CD4-positive, alpha-beta T cell (primary cell): ENCODE data around the gene PRKACA. TPM values are rescaled to one million over a fixed set of nuclear protein-coding genes. Genes with fewer than 3 reads are reported as not detected.
"Not testable (repeated sequence)": the region's sequence is repeated elsewhere in the genome, so short reads cannot be mapped to it uniquely, and the experiment has no call there.

Experiments used
- ATAC-seq: fragments of 200-7000 bp; cut with Tn5 transposase; one replicate; pipeline ENCODE4 v1.10.0; 2022; ENCODE audit warnings: mild to moderate bottlenecking; ENCODE audit not compliant: poor library complexity
- CTCF ChIA-PET: fragments of 350-600 bp; sonication (Branson Sonifier 250); formaldehyde crosslinking; loops from one replicate; lab custom pipeline; 2021; ENCODE audit warnings: antibody characterized with exemption, inconsistent platforms; lab: Charles Lee
- POLR2A ChIA-PET: fragments of 350-600 bp; sonication (Branson Sonifier 250); formaldehyde crosslinking; loops from one replicate; lab custom pipeline; 2021; ENCODE audit warnings: antibody characterized with exemption, inconsistent platforms; lab: Charles Lee
- DNase-seq, 14 experiments: peaks; one replicate each; pipeline ENCODE4 v3.0.0-alpha.2; 2013 to 2020; ENCODE audit warnings: mixed read lengths in 2 of 14
- H3K27ac ChIP-seq, 2 donors: one replicate each; pipeline versions ENCODE4 v1.5.1 to v1.7.0; 2013; ENCODE audit warnings: low read length in 2 of 2, low read depth in 1 of 2, mild to moderate bottlenecking in 1 of 2
- H3K27me3 ChIP-seq, 2 experiments: 1 replicate in 1 of 2; 2 replicates in 1 of 2; pipeline versions ENCODE4 v1.6.1 to v1.7.0; 2013; ENCODE audit warnings: low read length in 2 of 2, control low read depth in 1 of 2, mild to moderate bottlenecking in 1 of 2, moderate library complexity in 1 of 2; ENCODE audit not compliant: insufficient read depth in 2 of 2, control insufficient read depth in 1 of 2
- H3K36me3 ChIP-seq: one replicate; pipeline ENCODE4 v1.6.1; 2013; ENCODE audit warnings: low read length, control low read depth; ENCODE audit not compliant: insufficient read depth
- H3K4me1 ChIP-seq: one replicate; pipeline ENCODE4 v1.6.1; 2013; ENCODE audit warnings: low read length, control low read depth; ENCODE audit not compliant: insufficient read depth
- H3K4me3 ChIP-seq: one replicate; pipeline ENCODE4 v1.5.1; 2013; ENCODE audit warnings: mild to moderate bottlenecking, low read length, moderate library complexity
- H3K9me3 ChIP-seq, 2 experiments: 1 replicate in 1 of 2; 2 replicates in 1 of 2; pipeline versions ENCODE4 v1.6.1 to v1.7.0; 2013; ENCODE audit warnings: low read length in 2 of 2, mild to moderate bottlenecking in 2 of 2, control low read depth in 1 of 2, moderate library complexity in 1 of 2; ENCODE audit not compliant: control insufficient read depth in 1 of 2, insufficient read depth in 1 of 2
- H3K27ac Mint-ChIP-seq: one replicate; pipeline ENCODE4 v1.8.0; 2020; ENCODE audit warnings: mixed read lengths
- H3K27me3 Mint-ChIP-seq: one replicate; pipeline ENCODE4 v1.8.0; 2021; ENCODE audit warnings: mixed read lengths
- H3K36me3 Mint-ChIP-seq: one replicate; pipeline ENCODE4 v1.8.0; 2021; ENCODE audit warnings: low read depth, mixed read lengths
- H3K4me1 Mint-ChIP-seq: one replicate; pipeline ENCODE4 v1.8.0; 2021; ENCODE audit warnings: low read depth, mixed read lengths
- H3K4me3 Mint-ChIP-seq: one replicate; pipeline ENCODE4 v1.8.0; 2020; ENCODE audit warnings: mild to moderate bottlenecking, mixed read lengths
- H3K9me3 Mint-ChIP-seq: one replicate; pipeline ENCODE4 v1.8.0; 2020; ENCODE audit warnings: mixed read lengths
- intact Hi-C, 2 experiments: fragments of 100-400 bp; cut with DNase I in 1 of 2; cut with micrococcal nuclease in 1 of 2; formaldehyde crosslinking; loops; one replicate each; pipeline versions ENCODE4 v1.15.1 to v1.9.0; 2023 to 2025; cut with DNase I, micrococcal nuclease
- total RNA-seq, 174 experiments: library from RNA in 2 of 174; stranded (reverse) in 2 of 174; gene quantifications; one replicate each; pipeline ENCODE4 v1.2.3 and lab custom pipeline; 2021 to 2026
- TF ChIP-seq, protein P1 (sequence below): fragments of 200-600 bp; IDR thresholded peaks from one replicate; pipeline ENCODE4 v1.8.0; 2022; ENCODE audit warnings: antibody characterized with exemption, mild to moderate bottlenecking

PRKACA gene
- total RNA-seq, 2 experiments from 2014 or later = 27.4 to 29.8 TPM

DNA sequence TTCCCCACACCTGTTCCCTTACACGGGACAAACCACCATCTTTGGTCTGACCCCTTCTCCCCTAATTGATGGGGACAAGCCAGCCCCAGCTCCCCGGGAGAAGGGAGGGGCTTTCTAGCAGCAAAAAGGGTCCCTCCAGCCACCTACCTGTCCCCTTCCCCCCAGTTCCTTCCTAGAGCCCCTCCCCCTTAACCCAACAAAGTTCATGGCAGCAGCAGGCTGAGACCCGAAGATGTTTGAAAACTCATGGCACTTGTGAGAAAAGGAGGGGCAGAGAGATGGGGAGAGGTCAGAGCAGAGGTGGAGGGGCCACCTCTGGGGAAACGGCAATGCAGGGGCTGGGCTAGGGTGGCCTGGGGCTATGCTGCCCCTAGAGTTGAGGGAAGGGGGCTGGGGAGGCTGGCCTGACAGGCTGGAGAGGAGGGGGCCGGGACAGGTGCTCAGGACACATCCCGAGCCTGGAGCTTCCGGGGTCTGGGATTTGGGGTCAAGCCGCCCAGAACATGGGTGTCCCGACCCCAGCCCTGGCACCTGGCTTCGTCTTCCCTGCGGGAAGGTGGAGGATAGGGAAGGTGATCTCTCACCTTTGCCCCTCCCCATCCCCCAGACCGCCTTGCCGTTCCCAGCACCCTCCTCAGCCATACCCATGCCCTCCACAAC lies 31.3 kb upstream of the PRKACA start:
- Histone ChIP-seq H3K27ac (peak overlapping the region; percentile 84 to 94), H3K9me3 (no peaks in the 10 kb centered on the region), H3K36me3 (peaks cover 7% of the 10 kb centered on the region), H3K4me3 (peak overlapping the region; percentile 55), H3K27me3 (no peaks in the 10 kb centered on the region), H3K4me1 (peaks cover 40% of the 10 kb centered on the region)
- TF ChIP-seq, protein P1, sequence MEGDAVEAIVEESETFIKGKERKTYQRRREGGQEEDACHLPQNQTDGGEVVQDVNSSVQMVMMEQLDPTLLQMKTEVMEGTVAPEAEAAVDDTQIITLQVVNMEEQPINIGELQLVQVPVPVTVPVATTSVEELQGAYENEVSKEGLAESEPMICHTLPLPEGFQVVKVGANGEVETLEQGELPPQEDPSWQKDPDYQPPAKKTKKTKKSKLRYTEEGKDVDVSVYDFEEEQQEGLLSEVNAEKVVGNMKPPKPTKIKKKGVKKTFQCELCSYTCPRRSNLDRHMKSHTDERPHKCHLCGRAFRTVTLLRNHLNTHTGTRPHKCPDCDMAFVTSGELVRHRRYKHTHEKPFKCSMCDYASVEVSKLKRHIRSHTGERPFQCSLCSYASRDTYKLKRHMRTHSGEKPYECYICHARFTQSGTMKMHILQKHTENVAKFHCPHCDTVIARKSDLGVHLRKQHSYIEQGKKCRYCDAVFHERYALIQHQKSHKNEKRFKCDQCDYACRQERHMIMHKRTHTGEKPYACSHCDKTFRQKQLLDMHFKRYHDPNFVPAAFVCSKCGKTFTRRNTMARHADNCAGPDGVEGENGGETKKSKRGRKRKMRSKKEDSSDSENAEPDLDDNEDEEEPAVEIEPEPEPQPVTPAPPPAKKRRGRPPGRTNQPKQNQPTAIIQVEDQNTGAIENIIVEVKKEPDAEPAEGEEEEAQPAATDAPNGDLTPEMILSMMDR = no peak
- ChIA-PET POLR2A (interaction anchor here (0.5 to 5.3 kb wide), 4 partner anchors 11 to 536 kb away, joined by 3 to 52 read pairs (median 3); partner anchors contain the start of gene ASF1B), CTCF (interaction anchor here (0.5 to 2.3 kb wide), 9 partner anchors 10 to 331 kb away, joined by 3 to 11 read pairs (median 3); partner anchors contain the start of gene ASF1B)
- Mint-ChIP-seq H3K36me3 (peaks cover 15% of the 10 kb centered on the region), H3K27me3 (no peaks in the 10 kb centered on the region), H3K27ac (peak overlapping the region; percentile 99), H3K9me3 (no peaks in the 10 kb centered on the region), H3K4me3 (peak overlapping the region; percentile 84), H3K4me1 (peaks cover 40% of the 10 kb centered on the region)
- intact Hi-C loops = loop anchor here (1.0 to 5.0 kb wide), 3 partner anchors 12 to 198 kb away; no protein-coding TSS in a partner anchor
- DNase-seq = no peak
- no peak for ATAC-seq

DNA sequence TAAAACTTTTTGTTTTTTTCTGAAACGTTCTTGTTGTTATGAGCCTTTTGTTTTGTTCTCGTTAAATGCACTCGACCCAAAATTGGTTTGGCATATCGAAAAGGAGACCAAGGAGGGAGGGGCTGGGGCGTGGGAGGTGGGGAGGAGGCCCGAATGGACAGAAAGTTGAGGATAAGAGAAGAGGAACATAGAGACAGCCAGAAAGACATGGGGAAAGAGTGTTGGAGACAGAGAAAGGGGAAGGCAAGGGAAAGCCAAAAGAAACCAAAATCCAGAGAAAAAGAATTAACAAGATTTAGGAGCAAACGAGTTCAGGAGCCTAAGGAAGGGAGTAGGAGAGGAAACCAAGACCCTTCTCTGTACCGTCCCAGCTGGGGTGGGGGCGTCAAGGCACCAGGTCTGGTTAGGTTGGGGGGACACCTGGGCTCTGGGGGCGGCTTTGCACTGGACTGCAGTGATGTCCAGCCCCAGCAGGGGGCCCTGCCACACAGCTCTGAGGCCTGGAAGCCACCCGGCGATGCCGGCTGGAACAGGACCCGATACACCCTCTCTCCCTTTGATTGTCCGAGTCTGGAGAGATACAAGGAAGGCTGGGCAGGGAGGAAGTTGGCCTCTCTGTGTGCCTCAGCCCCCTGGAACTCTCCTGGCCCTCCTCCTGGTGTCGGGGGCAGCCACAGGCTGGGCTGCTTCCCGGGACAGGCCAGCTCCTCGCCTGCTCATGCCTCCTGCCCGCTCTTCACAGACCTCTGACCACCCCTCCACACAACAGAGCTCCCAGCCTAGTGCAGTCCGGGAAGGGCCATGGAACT lies 30.4 kb upstream of the PRKACA start:
- peak overlapping the region; percentile 57 for H3K4me3 Mint-ChIP-seq
- peaks cover 12% of the 10 kb centered on the region for H3K36me3 Mint-ChIP-seq
- intact Hi-C loops = loop anchor here (5.0 kb wide), 2 partner anchors 49 to 199 kb away; no protein-coding TSS in a partner anchor
- Histone ChIP-seq H3K9me3 (no peaks in the 10 kb centered on the region), H3K27me3 (no peaks in the 10 kb centered on the region), H3K36me3 (peaks cover 7% of the 10 kb centered on the region), H3K27ac (peak overlapping the region; percentile 84 to 94), H3K4me3 (no peak overlapping the region), H3K4me1 (peaks cover 40% of the 10 kb centered on the region)
- peak; percentile 36 to 75 (median 53) for DNase-seq
- peaks cover 41% of the 10 kb centered on the region for H3K4me1 Mint-ChIP-seq
- H3K27me3 Mint-ChIP-seq = no peaks in the 10 kb centered on the region
- POLR2A ChIA-PET = interaction anchor here (0.9 to 5.3 kb wide), 3 partner anchors 10 to 258 kb away, joined by 3 to 52 read pairs (median 3); partner anchors contain the start of gene ASF1B
- no peaks in the 10 kb centered on the region for H3K9me3 Mint-ChIP-seq
- peak overlapping the region; percentile 99 for H3K27ac Mint-ChIP-seq
- ATAC-seq = peak; percentile 55
- CTCF ChIA-PET = interaction anchor here (0.5 to 2.3 kb wide), 7 partner anchors 9 to 332 kb away, joined by 3 to 11 read pairs (median 4); partner anchors contain the start of gene ASF1B
- TF ChIP-seq, protein P1 = peak; percentile 70

- ChIA-PET POLR2A (interaction anchor here (5.3 kb wide), 1 partner anchor 9 kb away, joined by 52 read pairs; the partner anchor contains the start of gene ASF1B), CTCF (interaction anchor here (1.6 to 2.3 kb wide), 2 partner anchors 10 to 17 kb away, joined by 3 to 11 read pairs; partner anchors contain the start of gene ASF1B)
- no peak overlapping the region for H3K4me3 Mint-ChIP-seq
- Histone ChIP-seq H3K27me3 (no peaks in the 10 kb centered on the region), H3K27ac (no peak overlapping the region), H3K36me3 (peaks cover 6% of the 10 kb centered on the region), H3K4me1 (peaks cover 39% of the 10 kb centered on the region), H3K4me3 (no peak overlapping the region), H3K9me3 (no peaks in the 10 kb centered on the region)
- H3K27ac Mint-ChIP-seq = peak overlapping the region; percentile 99
- H3K9me3 Mint-ChIP-seq = no peaks in the 10 kb centered on the region
- TF ChIP-seq, protein P1 = no peak
- intact Hi-C loops = loop anchor here (5.0 kb wide), 2 partner anchors 50 to 200 kb away; no protein-coding TSS in a partner anchor
- H3K36me3 Mint-ChIP-seq = peaks cover 4% of the 10 kb centered on the region
- DNase-seq (no peak), ATAC-seq (no peak)
- no peaks in the 10 kb centered on the region for H3K27me3 Mint-ChIP-seq
- peaks cover 53% of the 10 kb centered on the region for H3K4me1 Mint-ChIP-seq
Observed at GRCh38 chr19:14146789-14147216, 29.2 kb upstream of the PRKACA start.

DNA sequence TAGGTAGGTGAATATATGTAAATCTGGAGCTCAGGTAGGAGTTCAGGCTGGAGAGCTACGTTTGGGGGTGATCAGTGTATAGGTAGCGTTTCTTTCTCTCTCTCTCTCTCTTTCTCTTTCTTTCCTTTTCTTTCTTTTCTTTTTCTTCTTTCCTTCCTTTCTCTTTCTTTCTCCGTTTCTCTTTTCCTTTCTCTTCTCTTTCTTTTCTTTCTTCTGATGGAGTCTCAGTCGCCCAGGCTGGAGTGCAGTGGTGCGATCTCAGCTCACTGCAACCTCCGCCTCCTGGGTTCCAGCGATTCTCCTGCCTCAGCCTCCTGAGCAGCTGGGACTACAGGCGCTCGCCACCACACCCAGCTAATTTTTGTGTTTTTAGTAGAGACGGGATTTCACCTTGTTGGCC lies 28.6 kb upstream of the PRKACA start:
- H3K9me3 Mint-ChIP-seq, H3K27me3 Mint-ChIP-seq, H3K36me3 Mint-ChIP-seq, H3K36me3 ChIP-seq, H3K27ac ChIP-seq, DNase-seq, H3K4me3 ChIP-seq, H3K4me3 Mint-ChIP-seq, H3K27me3 ChIP-seq, H3K9me3 ChIP-seq, ATAC-seq: not testable (repeated sequence)
- intact Hi-C loops = loop anchor here (5.0 kb wide), 2 partner anchors 51 to 201 kb away; no protein-coding TSS in a partner anchor
- peak overlapping the region; percentile 99 for H3K27ac Mint-ChIP-seq
- CTCF ChIA-PET = interaction anchor here (0.7 kb wide), 1 partner anchor 10 kb away, joined by 3 read pairs; the partner anchor contains the start of gene ASF1B
- peaks cover 33% of the 10 kb centered on the region for H3K4me1 ChIP-seq
- peaks cover 59% of the 10 kb centered on the region for H3K4me1 Mint-ChIP-seq
- POLR2A ChIA-PET = interaction anchor here (1.4 kb wide), 1 partner anchor 9 kb away, joined by 5 read pairs; the partner anchor contains the start of gene ASF1B
